Spleen (tissue), 11 donors: ENCODE results near the gene PIBF1. TPM values are rescaled to one million over a fixed set of nuclear protein-coding genes. Genes with fewer than 3 reads are reported as not detected.

Source experiments
- DNase-seq: peaks from one replicate; pipeline ENCODE4 v3.0.0-alpha.2; 2020
- H3K27ac ChIP-seq, 8 donors: fragments of 200-600 bp; sonication (generic) in 7 of 8; 1 replicate in 4 of 8; 2 replicates in 4 of 8; pipeline versions ENCODE4 v1.5.0 to v1.8.0; 2016 to 2021; ENCODE audit warnings: inconsistent platforms in 4 of 8, mild to moderate bottlenecking in 4 of 8, moderate library complexity in 1 of 8
- H3K27me3 ChIP-seq, 7 donors: fragments of 200-600 bp; sonication (generic) in 6 of 7; replicated peaks in 1 of 7; 1 replicate in 4 of 7; 2 replicates in 3 of 7; pipeline versions ENCODE4 v1.5.0 to v1.8.0; 2016 to 2021; ENCODE audit warnings: inconsistent platforms in 3 of 7, mild to moderate bottlenecking in 1 of 7
- H3K36me3 ChIP-seq, 6 donors: fragments of 200-600 bp; sonication (generic) in 5 of 6; 1 replicate in 4 of 6; 2 replicates in 2 of 6; pipeline versions ENCODE4 v1.5.0 to v1.8.0; 2016 to 2021; ENCODE audit warnings: inconsistent platforms in 2 of 6
- H3K4me1 ChIP-seq, 6 donors: fragments of 200-600 bp; sonication (generic) in 5 of 6; 1 replicate in 3 of 6; 2 replicates in 3 of 6; pipeline versions ENCODE4 v1.5.0 to v1.8.0; 2016 to 2021; ENCODE audit warnings: inconsistent platforms in 3 of 6
- H3K4me3 ChIP-seq, 8 donors: fragments of 200-600 bp; sonication (generic) in 7 of 8; 1 replicate in 4 of 8; 2 replicates in 4 of 8; pipeline versions ENCODE4 v1.5.0 to v1.8.0; 2016 to 2021; ENCODE audit warnings: inconsistent platforms in 4 of 8, mild to moderate bottlenecking in 4 of 8, moderate library complexity in 2 of 8
- H3K9me3 ChIP-seq, 8 donors: fragments of 200-600 bp; sonication (generic) in 7 of 8; 1 replicate in 4 of 8; 2 replicates in 4 of 8; pipeline versions ENCODE4 v1.5.0 to v1.8.0; 2016 to 2021; ENCODE audit warnings: inconsistent platforms in 4 of 8
- CTCF ChIP-seq, 11 experiments: fragments of 200-600 bp in 7 of 11; fragments of 450-650 bp in 4 of 11; sonication (generic) in 4 of 11; IDR thresholded peaks in 8 of 11; conservative IDR thresholded peaks in 3 of 11; 1 replicate in 7 of 11; 2 replicates in 4 of 11; pipeline versions ENCODE4 v1.4.0 to v1.8.0; 2016 to 2021; ENCODE audit warnings: antibody characterized with exemption in 11 of 11, inconsistent platforms in 4 of 11, mild to moderate bottlenecking in 1 of 11
- POLR2A ChIP-seq, 3 donors: fragments of 450-650 bp; IDR thresholded peaks; one replicate each; pipeline ENCODE4 v1.5.1; 2017; ENCODE audit warnings: antibody characterized with exemption in 3 of 3, mild to moderate bottlenecking in 1 of 3
- POLR2AphosphoS5 ChIP-seq, 3 donors: sonication (generic); formaldehyde crosslinking; IDR thresholded peaks; one replicate each; pipeline ENCODE4 v1.5.1; 2017; ENCODE audit warnings: antibody characterized with exemption in 3 of 3
- WGBS, 5 donors: extraction: QIAGEN DNeasy Blood & Tissue Kit in 3 of 5; methylation state at CpG; one replicate each; pipeline versions ENCODE4 v1.1.5 to v1.1.7; 2013 to 2018; 5-methylcytosine and 5-hydroxymethylcytosine counted together
- intact Hi-C: fragments of 100-400 bp; cut with DNase I; formaldehyde crosslinking; loops from one replicate; pipeline ENCODE4 v1.15.0; 2023; ENCODE audit warnings: low total_unique reads
- polyA plus RNA-seq, 3 donors: library from polyadenylated mRNA; stranded (reverse); fragments of 200-250 nt; gene quantifications; one replicate each; pipeline ENCODE4 v1.2.1, GENCODE V29; 2013
- total RNA-seq, 7 donors: library from RNA; depleted of rRNA in 3 of 7; stranded (reverse); fragments of >200 nt in 3 of 7; fragmentation: NEBNext Ultra II Directional in 4 of 7; extraction: Animal tissue kit (Norgen Biotek cat#: 25700) in 4 of 7; gene quantifications; one replicate each; pipeline versions ENCODE4 v1.1.0 to v1.2.1, GENCODE V29; 2016 to 2021
- donor health status: healthy with polysubstance abuse.
- donor health status: DM: no; HTN: no; CAD: no; lungs with moderate emphysema.
- donor health status: DM: no; HTN: no; CAD: no.
- donor health status: Bipolar disorder and iron deficiency.
- donor health status: healthy.
- donor health status: DM: no; HTN: no; CAD: no.
- donor health status: DM: yes; HTN: yes; CAD: no.

Gene PIBF1
- total and polyA plus RNA-seq, 10 donors, result 11.0 to 35.6 (median 27.9) TPM

- DNase-seq, result no peak
- TF ChIP-seq CTCF (IDR thresholded peaks at IDR 0.05 in 8 of 11, conservative IDR thresholded peaks at IDR 0.05 in 3 of 11) (no peak), POLR2AphosphoS5 (IDR thresholded peaks at IDR 0.05) (no peak), POLR2A (IDR thresholded peaks at IDR 0.05) (no peak)
- intact Hi-C loops, result no loop called here
- no peak overlapping the region for H3K27ac ChIP-seq
- no peak overlapping the region for H3K4me3 ChIP-seq
- H3K27me3 ChIP-seq, result no peaks in the 10 kb centered on the region
- peaks cover 0 to 7% (median 0%) of the 10 kb centered on the region in 8 donors for H3K9me3 ChIP-seq
- 72 to 87% (median 83%) methylated on average over 2 of the region's 2 CpGs for WGBS, 5 donors
- H3K4me1 ChIP-seq, result no peaks in the 10 kb centered on the region
- peaks cover 0 to 40% (median 0%) of the 10 kb centered on the region in 6 donors for H3K36me3 ChIP-seq
These were observed 102.2 kb downstream of the PIBF1 start for GRCh38 chr13:72884101-72884500.

GRCh38 chr13:72886272-72887067 lies 104.5 kb downstream of the PIBF1 start:
- peaks cover 0 to 22% (median 0%) of the 10 kb centered on the region in 6 donors for H3K36me3 ChIP-seq
- no peaks in the 10 kb centered on the region for H3K4me1 ChIP-seq
- H3K4me3 ChIP-seq, result no peak overlapping the region
- no peak for DNase-seq
- intact Hi-C loops, result no loop called here
- H3K27ac ChIP-seq, result no peak overlapping the region
- TF ChIP-seq CTCF (IDR thresholded peaks at IDR 0.05 in 8 of 11, conservative IDR thresholded peaks at IDR 0.05 in 3 of 11) (no peak), POLR2A (IDR thresholded peaks at IDR 0.05) (no peak), POLR2AphosphoS5 (IDR thresholded peaks at IDR 0.05) (no peak)
- WGBS, 5 donors, result 82 to 94% (median 84%) methylated on average over 5 of the region's 5 CpGs
- H3K9me3 ChIP-seq, result peaks cover 0 to 5% (median 0%) of the 10 kb centered on the region in 8 donors
- H3K27me3 ChIP-seq, result no peaks in the 10 kb centered on the region

- H3K27me3 ChIP-seq, result no peaks in the 10 kb centered on the region
- no peak overlapping the region for H3K27ac ChIP-seq
- no peaks in the 10 kb centered on the region for H3K9me3 ChIP-seq
- intact Hi-C loops, result no loop called here
- H3K4me1 ChIP-seq, result no peaks in the 10 kb centered on the region
- H3K4me3 ChIP-seq, result no peak overlapping the region
- no peak for DNase-seq
- 98 to 100% (median 100%) methylated on average over 1 of the region's 1 CpG for WGBS, 5 donors
- peaks cover 0 to 19% (median 0%) of the 10 kb centered on the region in 6 donors for H3K36me3 ChIP-seq
- TF ChIP-seq CTCF (IDR thresholded peaks at IDR 0.05 in 8 of 11, conservative IDR thresholded peaks at IDR 0.05 in 3 of 11), result no peak
- no peak for TF ChIP-seq POLR2A (IDR thresholded peaks at IDR 0.05)
- no peak for TF ChIP-seq POLR2AphosphoS5 (IDR thresholded peaks at IDR 0.05)
These were observed 107.6 kb downstream of the PIBF1 start for GRCh38 chr13:72889495-72889894.

GRCh38 chr13:72890546-72890945 lies 108.6 kb downstream of the PIBF1 start:
- H3K9me3 ChIP-seq, result no peaks in the 10 kb centered on the region
- no peak for TF ChIP-seq POLR2A (IDR thresholded peaks at IDR 0.05)
- no peak for TF ChIP-seq CTCF (IDR thresholded peaks at IDR 0.05 in 8 of 11, conservative IDR thresholded peaks at IDR 0.05 in 3 of 11)
- TF ChIP-seq POLR2AphosphoS5 (IDR thresholded peaks at IDR 0.05), result no peak
- H3K27ac ChIP-seq, result no peak overlapping the region
- no peak for DNase-seq
- no peak overlapping the region for H3K4me3 ChIP-seq
- WGBS, 5 donors, result 79 to 95% (median 89%) methylated on average over 2 of the region's 2 CpGs
- intact Hi-C loops, result no loop called here
- H3K4me1 ChIP-seq, result no peaks in the 10 kb centered on the region
- H3K27me3 ChIP-seq, result no peaks in the 10 kb centered on the region
- H3K36me3 ChIP-seq, result peaks cover 0 to 22% (median 3%) of the 10 kb centered on the region in 6 donors
